Measurements from ENCODE around the gene PPT1. TPM values are rescaled to one million over a fixed set of nuclear protein-coding genes. Genes with fewer than 3 reads are reported as not detected.
"Not testable (repeated sequence)": the region's sequence is repeated elsewhere in the genome, so short reads cannot be mapped to it uniquely, and the experiment has no call there.

PPT1 gene
- total RNA-seq, 2 experiments from 2014 or later = 71.3 to 74.6 TPM

GRCh38 chr1:40107290-40107959, 10.4 kb upstream of the PPT1 start:
- Mint-ChIP-seq H3K27ac (no peak overlapping the region), H3K27me3 (peaks cover 26% of the 10 kb centered on the region), H3K36me3 (peaks cover 5% of the 10 kb centered on the region), H3K9me3 (peaks cover 14% of the 10 kb centered on the region), H3K4me3 (no peak overlapping the region), H3K4me1 (no peaks in the 10 kb centered on the region)
- POLR2A ChIA-PET = no interaction called here
- no peak for ATAC-seq (ENCODE audit: low read depth)
- DNase-seq = no peak

DNA sequence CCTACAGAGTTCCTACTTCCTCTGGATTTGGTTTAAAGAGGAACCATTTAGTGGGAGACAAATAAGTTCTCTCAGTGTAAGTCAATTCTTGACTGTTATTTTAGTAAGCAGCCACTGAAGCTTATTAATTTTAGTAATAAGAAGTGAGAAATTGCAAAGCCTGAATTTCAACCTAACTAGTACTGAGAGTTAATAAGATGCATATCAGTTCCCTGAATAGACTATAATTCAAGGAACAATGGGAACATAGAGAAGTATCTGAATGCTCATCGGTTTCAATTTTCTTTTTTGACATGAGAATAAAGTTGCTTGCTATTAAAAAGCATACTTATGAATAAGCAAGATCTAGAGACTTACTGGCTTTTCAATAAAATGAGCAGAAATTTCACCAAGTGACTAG, 8.0 kb upstream of the PPT1 start:
- Mint-ChIP-seq H3K4me1 (no peaks in the 10 kb centered on the region), H3K4me3 (no peak overlapping the region), H3K9me3 (peaks cover 10% of the 10 kb centered on the region), H3K27me3 (peaks cover 33% of the 10 kb centered on the region), H3K27ac (no peak overlapping the region), H3K36me3 (no peaks in the 10 kb centered on the region)
- DNase-seq = no peak
- POLR2A ChIA-PET = no interaction called here
- ATAC-seq (ENCODE audit: low read depth) = no peak

DNA sequence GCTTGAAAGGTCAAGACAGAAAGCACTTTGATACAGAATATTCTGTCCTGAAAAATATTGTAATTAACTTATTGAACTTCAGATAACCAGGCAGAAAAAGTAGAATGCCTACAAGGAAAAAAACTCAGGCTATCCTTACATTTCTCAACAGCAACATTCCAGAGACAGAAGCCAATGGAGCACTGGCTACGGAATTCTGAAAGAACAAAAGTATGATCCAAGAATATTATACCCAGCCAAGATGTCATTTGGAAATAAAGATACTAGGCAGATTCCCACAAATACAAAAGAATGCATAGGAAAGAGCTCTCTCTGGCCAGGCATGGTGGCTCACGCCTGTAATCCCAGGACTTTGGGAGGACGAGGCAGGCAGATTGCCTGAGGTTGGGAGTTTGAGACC, 5.8 kb upstream of the PPT1 start:
- Mint-ChIP-seq H3K9me3 (peaks cover 5% of the 10 kb centered on the region), H3K36me3 (no peaks in the 10 kb centered on the region), H3K27me3 (peaks cover 33% of the 10 kb centered on the region), H3K4me1 (no peaks in the 10 kb centered on the region), H3K27ac (no peak overlapping the region), H3K4me3 (no peak overlapping the region)
- DNase-seq (no peak), ATAC-seq (ENCODE audit: low read depth) (no peak)
- POLR2A ChIA-PET = interaction anchor here (0.6 kb wide), 1 partner anchor 89 kb away, joined by 3 read pairs; no protein-coding TSS in a partner anchor

GRCh38 chr1:40102038-40102437, 5.0 kb upstream of the PPT1 start:
- H3K9me3 Mint-ChIP-seq = peaks cover 3% of the 10 kb centered on the region
- no peaks in the 10 kb centered on the region for H3K36me3 Mint-ChIP-seq
- no peak overlapping the region for H3K27ac Mint-ChIP-seq
- peaks cover 33% of the 10 kb centered on the region for H3K27me3 Mint-ChIP-seq
- DNase-seq = no peak
- ATAC-seq (ENCODE audit: low read depth) = no peak
- H3K4me1 Mint-ChIP-seq = peaks cover 5% of the 10 kb centered on the region
- no peak overlapping the region for H3K4me3 Mint-ChIP-seq
- POLR2A ChIA-PET = no interaction called here

GRCh38 chr1:40096646-40096976, 441 bp downstream of the PPT1 start:
- POLR2A ChIA-PET = interaction anchor here (0.6 to 1.0 kb wide), 5 partner anchors 19 to 784 kb away, joined by 3 to 5 read pairs (median 3); no protein-coding TSS in a partner anchor
- peak overlapping the region; percentile 93 for H3K27ac Mint-ChIP-seq
- DNase-seq (no peak), ATAC-seq (ENCODE audit: low read depth) (peak; percentile 41)
- H3K4me3 Mint-ChIP-seq = peak overlapping the region; percentile 92
- peaks cover 9% of the 10 kb centered on the region for H3K27me3 Mint-ChIP-seq
- H3K9me3 Mint-ChIP-seq = no peaks in the 10 kb centered on the region
- H3K36me3 Mint-ChIP-seq = peaks cover 4% of the 10 kb centered on the region
- peaks cover 28% of the 10 kb centered on the region for H3K4me1 Mint-ChIP-seq

DNA sequence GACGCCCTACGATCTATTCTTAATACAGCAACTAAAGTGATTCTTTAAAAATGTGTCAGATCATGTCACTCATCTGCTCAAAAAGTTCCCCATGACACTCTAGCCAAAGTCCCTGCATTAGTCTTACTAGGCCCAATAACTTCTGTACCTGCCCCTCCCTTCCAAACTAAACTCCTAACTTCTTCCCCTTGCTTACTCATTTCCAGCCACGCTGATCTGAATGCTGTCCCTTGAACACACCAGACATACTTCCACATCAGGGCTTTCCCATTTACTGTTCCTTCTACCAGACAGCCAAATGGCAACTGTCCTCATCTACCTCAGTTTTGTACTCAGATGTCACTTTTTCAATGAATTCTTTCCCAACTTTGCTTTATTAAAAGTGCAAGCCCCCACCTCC, 1.2 kb downstream of the PPT1 start:
- DNase-seq (no peak), ATAC-seq (ENCODE audit: low read depth) (no peak)
- POLR2A ChIA-PET = interaction anchor here (0.7 to 1.0 kb wide), 2 partner anchors 85 to 279 kb away, joined by 3 to 4 read pairs; no protein-coding TSS in a partner anchor
- H3K4me3 Mint-ChIP-seq = peak overlapping the region; percentile 4
- peaks cover 28% of the 10 kb centered on the region for H3K4me1 Mint-ChIP-seq
- peaks cover 5% of the 10 kb centered on the region for H3K27me3 Mint-ChIP-seq
- H3K36me3 Mint-ChIP-seq = peaks cover 8% of the 10 kb centered on the region
- H3K9me3 Mint-ChIP-seq = no peaks in the 10 kb centered on the region
- H3K27ac Mint-ChIP-seq = peak overlapping the region; percentile 17

DNA sequence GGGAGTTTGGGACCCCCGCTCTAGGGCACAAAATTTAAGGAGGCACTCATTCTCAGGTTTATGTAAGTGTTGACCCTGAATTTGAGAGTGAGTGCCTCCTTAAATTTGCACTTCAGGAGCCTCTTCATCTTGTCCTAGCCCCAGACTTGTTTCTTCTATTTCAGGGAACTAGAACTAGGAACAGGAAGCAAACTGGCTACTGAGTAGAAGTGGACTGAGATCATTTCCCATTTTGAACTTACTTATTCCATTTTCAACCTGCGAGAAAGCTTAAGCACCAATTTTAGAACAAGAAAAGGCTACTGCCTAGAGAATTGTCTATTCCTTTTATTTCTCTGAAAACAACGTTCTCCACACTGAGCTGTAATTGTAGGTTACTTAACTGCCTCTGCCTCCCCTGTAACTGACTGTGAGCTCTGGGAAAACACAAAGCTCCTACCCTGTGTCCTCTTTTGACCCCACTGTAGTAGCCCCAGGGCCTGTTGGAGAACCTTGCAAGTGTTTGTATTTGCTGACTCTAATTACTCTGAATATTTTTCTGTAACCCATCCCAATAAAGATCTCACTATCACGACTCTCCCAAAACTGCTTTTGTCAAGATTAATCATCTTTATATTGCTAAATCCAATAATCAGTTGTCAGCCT, 2.5 kb downstream of the PPT1 start:
- H3K27me3 Mint-ChIP-seq = peaks cover 2% of the 10 kb centered on the region
- no peak overlapping the region for H3K4me3 Mint-ChIP-seq
- no peaks in the 10 kb centered on the region for H3K9me3 Mint-ChIP-seq
- peaks cover 17% of the 10 kb centered on the region for H3K36me3 Mint-ChIP-seq
- no peak for DNase-seq
- H3K27ac Mint-ChIP-seq = peak overlapping the region; percentile 37
- POLR2A ChIA-PET = no interaction called here
- peaks cover 28% of the 10 kb centered on the region for H3K4me1 Mint-ChIP-seq
- no peak for ATAC-seq (ENCODE audit: low read depth)

- Mint-ChIP-seq H3K27ac (no peak overlapping the region), H3K4me1 (peaks cover 28% of the 10 kb centered on the region), H3K36me3 (peaks cover 25% of the 10 kb centered on the region), H3K4me3 (no peak overlapping the region), H3K27me3 (no peaks in the 10 kb centered on the region), H3K9me3 (no peaks in the 10 kb centered on the region)
- POLR2A ChIA-PET = interaction anchor here (0.7 kb wide), 1 partner anchor 211 kb away, joined by 5 read pairs; no protein-coding TSS in a partner anchor
- no peak for DNase-seq
- no peak for ATAC-seq (ENCODE audit: low read depth)
Observed at GRCh38 chr1:40092706-40093639, 4.1 kb downstream of the PPT1 start.

- ATAC-seq (ENCODE audit: low read depth) = no peak
Observed at GRCh38 chr1:40092241-40092640, 4.8 kb downstream of the PPT1 start.

GRCh38 chr1:40090652-40091355, 6.2 kb downstream of the PPT1 start:
- H3K9me3 Mint-ChIP-seq = no peaks in the 10 kb centered on the region
- H3K4me3 Mint-ChIP-seq = no peak overlapping the region
- DNase-seq (no peak), ATAC-seq (ENCODE audit: low read depth) (no peak)
- H3K27me3 Mint-ChIP-seq = no peaks in the 10 kb centered on the region
- H3K36me3 Mint-ChIP-seq = peaks cover 27% of the 10 kb centered on the region
- peaks cover 15% of the 10 kb centered on the region for H3K4me1 Mint-ChIP-seq
- POLR2A ChIA-PET = no interaction called here
- no peak overlapping the region for H3K27ac Mint-ChIP-seq

More at GRCh38 chr1:40092241-40092640, 4.8 kb downstream of the PPT1 start:
- DNase-seq = no peak
- POLR2A ChIA-PET = no interaction called here
- Mint-ChIP-seq H3K36me3 (peaks cover 27% of the 10 kb centered on the region), H3K27me3 (no peaks in the 10 kb centered on the region), H3K9me3 (no peaks in the 10 kb centered on the region), H3K4me3 (no peak overlapping the region), H3K27ac (no peak overlapping the region), H3K4me1 (peaks cover 24% of the 10 kb centered on the region)

- POLR2A ChIA-PET = interaction anchor here (0.6 kb wide), 1 partner anchor 254 kb away, joined by 3 read pairs; no protein-coding TSS in a partner anchor
- H3K4me3 Mint-ChIP-seq, H3K27ac Mint-ChIP-seq: not testable (repeated sequence)
Observed at GRCh38 chr1:40084750-40085149, 12.3 kb downstream of the PPT1 start.

GRCh38 chr1:40081871-40082270, 15.2 kb downstream of the PPT1 start:
- DNase-seq = no peak
- Mint-ChIP-seq H3K4me3 (no peak overlapping the region), H3K9me3 (no peaks in the 10 kb centered on the region), H3K36me3 (peaks cover 10% of the 10 kb centered on the region), H3K4me1 (peaks cover 4% of the 10 kb centered on the region), H3K27ac (no peak overlapping the region), H3K27me3 (no peaks in the 10 kb centered on the region)
- POLR2A ChIA-PET = no interaction called here
- no peak for ATAC-seq (ENCODE audit: low read depth)

More at GRCh38 chr1:40084750-40085149, 12.3 kb downstream of the PPT1 start:
- not testable (repeated sequence) for H3K27me3 Mint-ChIP-seq; ATAC-seq (ENCODE audit: low read depth); H3K9me3 Mint-ChIP-seq; H3K4me1 Mint-ChIP-seq
- peak; percentile 54 for DNase-seq
- peaks cover 18% of the 10 kb centered on the region for H3K36me3 Mint-ChIP-seq
